IMR-90 (cell line): Measurements from ENCODE around the gene OTOR. TPM values are rescaled to one million over a fixed set of nuclear protein-coding genes. Genes with fewer than 3 reads are reported as not detected.

ENCODE experiments used
- ATAC-seq: fragments of 200-7000 bp; cut with Tn5 transposase; 2 replicates; pipeline ENCODE4 v1.9.1; 2020; ENCODE audit warnings: low read depth, mild to moderate bottlenecking, moderate library complexity
- BruUV-seq: library from RNA; stranded (reverse); fragments of 400-500 nt; replicated peaks from 2 replicates; lab custom pipeline; 2021; lab: Mats Ljungman, UMichigan
- CTCF ChIA-PET: fragments of 300-600 bp; formaldehyde crosslinking; extraction: SDS; loops from one replicate; lab custom pipeline; 2021; ENCODE audit warnings: antibody characterized with exemption; lab: Yijun Ruan, JAX
- POLR2A ChIA-PET: fragments of 300-600 bp; sonication (Branson Sonifier 250); formaldehyde crosslinking; loops from one replicate; lab custom pipeline; 2022; ENCODE audit warnings: antibody characterized with exemption; ENCODE audit not compliant: unreplicated experiment; lab: Charles Lee
- DNase-seq: peaks from one replicate; pipeline ENCODE4 v3.0.0; 2013
- H2AFZ ChIP-seq: replicated peaks from 2 replicates; pipeline ENCODE3; 2013; ENCODE audit warnings: low read length, mild to moderate bottlenecking; ENCODE audit not compliant: poor library complexity
- H2AK5ac ChIP-seq: 2 replicates; pipeline ENCODE4 v1.6.1; 2013; ENCODE audit warnings: low read depth, low read length, inconsistent platforms
- H2AK9ac ChIP-seq: replicated peaks from 2 replicates; pipeline ENCODE3; 2013; ENCODE audit warnings: mild to moderate bottlenecking, low read depth, low read length, moderate library complexity; ENCODE audit not compliant: poor library complexity
- H2BK120ac ChIP-seq: 2 replicates; pipeline ENCODE4 v1.6.1; 2013; ENCODE audit warnings: low read depth, low read length, inconsistent platforms
- H2BK15ac ChIP-seq: 3 replicates; pipeline ENCODE4 v1.6.1; 2013; ENCODE audit warnings: low read depth, low read length, inconsistent platforms
- H2BK20ac ChIP-seq: 2 replicates; pipeline ENCODE4 v1.6.1; 2013; ENCODE audit warnings: low read depth, mild to moderate bottlenecking, inconsistent platforms, low read length, moderate library complexity
- H2BK5ac ChIP-seq: 2 replicates; pipeline ENCODE4 v1.6.1; 2013; ENCODE audit warnings: mild to moderate bottlenecking, low read depth, low read length, inconsistent platforms; ENCODE audit not compliant: poor library complexity, severe bottlenecking
- H3K14ac ChIP-seq: replicated peaks from 2 replicates; pipeline ENCODE4 v1.6.1; 2013; ENCODE audit warnings: low read depth, low read length, inconsistent platforms
- H3K18ac ChIP-seq: 2 replicates; pipeline ENCODE4 v1.6.1; 2013; ENCODE audit warnings: low read depth, low read length, control low read depth
- H3K23ac ChIP-seq: 2 replicates; pipeline ENCODE4 v1.6.1; 2013; ENCODE audit warnings: low read depth, low read length, inconsistent platforms
- H3K27ac ChIP-seq: 2 replicates; pipeline ENCODE4 v1.5.1; 2013; ENCODE audit warnings: mild to moderate bottlenecking, control low read depth, low read length; ENCODE audit not compliant: insufficient read depth
- H3K27me3 ChIP-seq: 2 replicates; pipeline ENCODE4 v1.6.1; 2013; ENCODE audit warnings: low read length; ENCODE audit not compliant: control insufficient read depth, insufficient read depth
- H3K36me3 ChIP-seq: 2 replicates; pipeline ENCODE4 v1.6.1; 2013; ENCODE audit warnings: low read length, mixed read lengths; ENCODE audit not compliant: control insufficient read depth, insufficient read depth
- H3K4ac ChIP-seq: 2 replicates; pipeline ENCODE4 v1.6.1; 2013; ENCODE audit warnings: low read depth, low read length, inconsistent platforms
- H3K4me1 ChIP-seq: 2 replicates; pipeline ENCODE4 v1.6.1; 2013; ENCODE audit warnings: low read length, mixed read lengths; ENCODE audit not compliant: control insufficient read depth, insufficient read depth
- H3K4me2 ChIP-seq: 2 replicates; pipeline ENCODE4 v1.6.1; 2013; ENCODE audit warnings: low read depth, mild to moderate bottlenecking, control low read depth, low read length, moderate library complexity
- H3K4me3 ChIP-seq: 2 replicates; pipeline ENCODE4 v1.5.1; 2013; ENCODE audit warnings: low read depth, mild to moderate bottlenecking, control low read depth, low read length, moderate library complexity; ENCODE audit not compliant: insufficient read depth
- H3K56ac ChIP-seq: 2 replicates; pipeline ENCODE4 v1.6.1; 2013; ENCODE audit warnings: low read length, inconsistent platforms; ENCODE audit not compliant: insufficient read depth; ENCODE audit errors: extremely low read depth
- H3K79me1 ChIP-seq, 2 experiments: 2 replicates each; pipeline ENCODE4 v1.6.1; 2013; ENCODE audit warnings: low read length in 2 of 2, inconsistent platforms in 1 of 2, low read depth in 1 of 2
- H3K9ac ChIP-seq: 2 replicates; pipeline ENCODE4 v1.6.1; 2013; ENCODE audit warnings: low read depth, low read length, control low read depth
- H3K9me1 ChIP-seq: 2 replicates; pipeline ENCODE4 v1.6.1; 2013; ENCODE audit warnings: low read length, inconsistent platforms; ENCODE audit not compliant: insufficient read depth
- H3K9me3 ChIP-seq: 2 replicates; pipeline ENCODE4 v1.6.1; 2013; ENCODE audit warnings: low read length; ENCODE audit not compliant: control insufficient read depth, insufficient read depth
- H4K20me1 ChIP-seq: 2 replicates; pipeline ENCODE4 v1.6.1; 2013; ENCODE audit warnings: low read length, inconsistent platforms; ENCODE audit not compliant: insufficient read depth
- H4K5ac ChIP-seq: 2 replicates; pipeline ENCODE4 v1.6.1; 2013; ENCODE audit warnings: mild to moderate bottlenecking, low read depth, low read length, control low read depth
- H4K8ac ChIP-seq, 2 experiments: 2 replicates each; pipeline ENCODE4 v1.6.1; 2013; ENCODE audit warnings: low read depth in 2 of 2, low read length in 2 of 2, control low read depth in 1 of 2, inconsistent platforms in 1 of 2
- H4K91ac ChIP-seq: 2 replicates; pipeline ENCODE4 v1.6.1; 2013; ENCODE audit warnings: low read depth, low read length, inconsistent platforms; ENCODE audit not compliant: insufficient read depth
- BHLHE40 ChIP-seq: fragments of 150-350 bp; IDR thresholded peaks from 2 replicates; pipeline ENCODE4 v1.6.1; 2016; ENCODE audit warnings: mild to moderate bottlenecking, low read depth, low read length
- CEBPB ChIP-seq: IDR thresholded peaks from 2 replicates; pipeline ENCODE4 v1.6.1; 2012; ENCODE audit warnings: low read depth, low read length, improper control_type of control experiment
- CHD1 ChIP-seq: IDR thresholded peaks from 2 replicates; pipeline ENCODE4 v1.6.1; 2012; ENCODE audit warnings: low read depth, low read length, improper control_type of control experiment
- FOS ChIP-seq: fragments of 150-350 bp; IDR thresholded peaks from 2 replicates; pipeline ENCODE4 v1.6.1; 2016; ENCODE audit warnings: low read depth, low read length
- MAZ ChIP-seq: IDR thresholded peaks from 2 replicates; pipeline ENCODE4 v1.6.1; 2012; ENCODE audit warnings: low read depth, mild to moderate bottlenecking, low read length, improper control_type of control experiment, moderate library complexity, borderline replicate concordance
- NFE2L2 ChIP-seq: fragments of 150-350 bp; IDR thresholded peaks from 2 replicates; pipeline ENCODE4 v1.6.1; 2016; ENCODE audit warnings: low read depth, mild to moderate bottlenecking, low read length
- POLR2A ChIP-seq: IDR thresholded peaks from 2 replicates; pipeline ENCODE4 v1.6.1; 2012; ENCODE audit warnings: mild to moderate bottlenecking, low read depth, low read length
- RAD21 ChIP-seq: IDR thresholded peaks from 2 replicates; pipeline ENCODE4 v1.6.1; 2012; ENCODE audit warnings: low read length, improper control_type of control experiment
- RFX5 ChIP-seq: IDR thresholded peaks from 2 replicates; pipeline ENCODE4 v1.8.0; 2012; ENCODE audit warnings: low read depth, mild to moderate bottlenecking, low read length, moderate library complexity
- SMC3 ChIP-seq: fragments of 150-350 bp; IDR thresholded peaks from 2 replicates; pipeline ENCODE4 v1.6.1; 2016; ENCODE audit warnings: low read depth, mild to moderate bottlenecking, antibody characterized with exemption, low read length, moderate library complexity
- WGBS, 2 experiments: methylation state at CpG; one replicate each; pipeline versions ENCODE4 v1.1.5 to v1.1.7; 2013; ENCODE audit warnings: missing lambda C conversion rate in 2 of 2; ENCODE audit not compliant: insufficient read length in 1 of 2; ENCODE audit errors: extremely low coverage in 2 of 2; 5-methylcytosine and 5-hydroxymethylcytosine counted together
- dilution Hi-C: fragments of 300-500 bp; cut with HindIII; formaldehyde crosslinking; loops from one replicate; pipeline ENCODE4 v1.14.3; 2018; ENCODE audit warnings: low sequenced_read_pairs; ENCODE audit not compliant: unreplicated experiment
- in situ Hi-C: fragments of 300-500 bp; cut with MboI; formaldehyde crosslinking; loops from 3 replicates; pipeline ENCODE4 v1.14.3; 2019; ENCODE audit warnings: low sequenced_read_pairs, inconsistent platforms, mixed read lengths
- intact Hi-C: fragments of 100-400 bp; cut with micrococcal nuclease; formaldehyde crosslinking; loops from 2 replicates; pipeline ENCODE4 v1.10.0; 2022
- polyA plus RNA-seq, 3 experiments: library from polyadenylated mRNA; depleted of rRNA; stranded (reverse); fragments of >200 nt; gene quantifications; 2 replicates each; pipeline ENCODE4 v1.2.3, GENCODE V29; 2012; ENCODE audit warnings: low replicate concordance in 1 of 3
- total RNA-seq: library from RNA; depleted of rRNA; stranded (reverse); fragments of >200 nt; gene quantifications from 2 replicates; pipeline ENCODE4 v1.2.3, GENCODE V29; 2012
- TF ChIP-seq, protein P1 (sequence below): conservative IDR thresholded peaks from 2 replicates; pipeline ENCODE4 v1.5.1; 2012; ENCODE audit warnings: mild to moderate bottlenecking, low read depth, low read length, improper control_type of control experiment
- TF ChIP-seq, protein P2 (sequence below): fragments of 150-350 bp; IDR thresholded peaks from 2 replicates; pipeline ENCODE4 v1.6.1; 2017; ENCODE audit warnings: mild to moderate bottlenecking, antibody characterized with exemption, low read length, low read depth

Gene OTOR
- total and polyA plus RNA-seq, 2 of the 4 experiments (the other 2 are of a cell fraction), result not detected

DNA sequence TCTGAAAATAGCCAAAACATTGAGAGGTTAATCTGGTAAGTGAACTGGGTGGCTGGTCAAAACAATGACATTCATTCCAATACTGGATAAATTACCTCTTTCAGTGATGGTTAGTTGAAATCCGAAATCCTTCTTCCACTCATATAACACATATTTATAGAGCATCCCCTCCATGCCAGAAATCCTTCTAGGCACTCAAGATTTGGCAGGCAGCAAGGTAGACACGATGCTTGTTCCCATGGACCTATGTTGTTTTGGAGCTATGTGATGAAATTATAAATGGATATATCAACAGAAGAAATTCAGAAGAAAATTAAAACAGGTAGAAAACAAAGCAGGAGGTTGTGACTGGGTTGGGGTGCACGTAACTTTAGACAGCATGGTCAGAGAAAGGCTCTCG is 44.6 kb upstream of the OTOR start:
- no peaks in the 10 kb centered on the region for H3K9me1 ChIP-seq
- no CpG with 5 or more reads among the region's 4 CpGs for WGBS, 2 experiments
- no peak overlapping the region for H4K5ac ChIP-seq
- H3K4me3 ChIP-seq, result no peak overlapping the region
- no peak overlapping the region for H4K91ac ChIP-seq
- no peak overlapping the region for H4K8ac ChIP-seq
- no peaks in the 10 kb centered on the region for H3K79me1 ChIP-seq
- in situ Hi-C loops, result no loop called here
- no peak overlapping the region for H2BK120ac ChIP-seq
- H2BK20ac ChIP-seq, result no peak overlapping the region
- H3K36me3 ChIP-seq, result no peaks in the 10 kb centered on the region
- H3K27ac ChIP-seq, result no peak overlapping the region
- no TSS peak for BruUV-seq
- DNase-seq (no peak), ATAC-seq (no peak)
- H3K9ac ChIP-seq, result no peak overlapping the region
- no peak overlapping the region for H3K14ac ChIP-seq
- H2BK5ac ChIP-seq, result no peak overlapping the region
- H3K23ac ChIP-seq, result no peak overlapping the region
- H2AFZ ChIP-seq, result no peak overlapping the region
- H3K4ac ChIP-seq, result no peak overlapping the region
- CTCF ChIA-PET, result no interaction called here
- no peak overlapping the region for H2AK5ac ChIP-seq
- H3K56ac ChIP-seq, result no peak overlapping the region
- dilution Hi-C loops, result no loop called here
- no peak overlapping the region for H2BK15ac ChIP-seq
- H3K4me1 ChIP-seq, result no peaks in the 10 kb centered on the region
- no peak overlapping the region for H3K4me2 ChIP-seq
- TF ChIP-seq, protein P1, sequence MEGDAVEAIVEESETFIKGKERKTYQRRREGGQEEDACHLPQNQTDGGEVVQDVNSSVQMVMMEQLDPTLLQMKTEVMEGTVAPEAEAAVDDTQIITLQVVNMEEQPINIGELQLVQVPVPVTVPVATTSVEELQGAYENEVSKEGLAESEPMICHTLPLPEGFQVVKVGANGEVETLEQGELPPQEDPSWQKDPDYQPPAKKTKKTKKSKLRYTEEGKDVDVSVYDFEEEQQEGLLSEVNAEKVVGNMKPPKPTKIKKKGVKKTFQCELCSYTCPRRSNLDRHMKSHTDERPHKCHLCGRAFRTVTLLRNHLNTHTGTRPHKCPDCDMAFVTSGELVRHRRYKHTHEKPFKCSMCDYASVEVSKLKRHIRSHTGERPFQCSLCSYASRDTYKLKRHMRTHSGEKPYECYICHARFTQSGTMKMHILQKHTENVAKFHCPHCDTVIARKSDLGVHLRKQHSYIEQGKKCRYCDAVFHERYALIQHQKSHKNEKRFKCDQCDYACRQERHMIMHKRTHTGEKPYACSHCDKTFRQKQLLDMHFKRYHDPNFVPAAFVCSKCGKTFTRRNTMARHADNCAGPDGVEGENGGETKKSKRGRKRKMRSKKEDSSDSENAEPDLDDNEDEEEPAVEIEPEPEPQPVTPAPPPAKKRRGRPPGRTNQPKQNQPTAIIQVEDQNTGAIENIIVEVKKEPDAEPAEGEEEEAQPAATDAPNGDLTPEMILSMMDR, result no peak
- no peak for TF ChIP-seq NFE2L2
- TF ChIP-seq CHD1, result no peak
- no peak for TF ChIP-seq CEBPB
- TF ChIP-seq POLR2A, result no peak
- TF ChIP-seq MAZ, result no peak
- TF ChIP-seq FOS, result no peak
- no peak for TF ChIP-seq SMC3
- no peak for TF ChIP-seq RAD21
- TF ChIP-seq, protein P2, sequence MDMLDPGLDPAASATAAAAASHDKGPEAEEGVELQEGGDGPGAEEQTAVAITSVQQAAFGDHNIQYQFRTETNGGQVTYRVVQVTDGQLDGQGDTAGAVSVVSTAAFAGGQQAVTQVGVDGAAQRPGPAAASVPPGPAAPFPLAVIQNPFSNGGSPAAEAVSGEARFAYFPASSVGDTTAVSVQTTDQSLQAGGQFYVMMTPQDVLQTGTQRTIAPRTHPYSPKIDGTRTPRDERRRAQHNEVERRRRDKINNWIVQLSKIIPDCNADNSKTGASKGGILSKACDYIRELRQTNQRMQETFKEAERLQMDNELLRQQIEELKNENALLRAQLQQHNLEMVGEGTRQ, result no peak
- TF ChIP-seq RFX5, result no peak
- no peak for TF ChIP-seq BHLHE40
- no peaks in the 10 kb centered on the region for H3K27me3 ChIP-seq
- no peaks in the 10 kb centered on the region for H3K9me3 ChIP-seq
- H3K18ac ChIP-seq, result no peak overlapping the region
- H4K20me1 ChIP-seq, result no peaks in the 10 kb centered on the region
- intact Hi-C loops, result no loop called here
- H2AK9ac ChIP-seq, result no peak overlapping the region
- POLR2A ChIA-PET, result no interaction called here
